ENCODE results near the gene CDH4. TPM values are rescaled to one million over a fixed set of nuclear protein-coding genes. Genes with fewer than 3 reads are reported as not detected.

The CDH4 gene
- total and polyA plus RNA-seq, 2 of the 4 experiments (the other 2 are of a cell fraction) = 1.6 to 3.5 TPM

GRCh38 chr20:61799928-61800327 lies 547.9 kb downstream of the CDH4 start:
- H3K79me1 ChIP-seq (ENCODE audit: low read depth in 1 of 2, low read length in 2 of 2) = no peaks in the 10 kb centered on the region
- H3K14ac ChIP-seq (replicated peaks; ENCODE audit: low read depth, low read length) = no peak overlapping the region
- H2BK120ac ChIP-seq (ENCODE audit: low read depth, low read length) = no peak overlapping the region
- H3K56ac ChIP-seq (ENCODE audit: extremely low read depth, insufficient read depth, low read length) = no peak overlapping the region
- no peak overlapping the region for H2BK15ac ChIP-seq (ENCODE audit: low read depth, low read length)
- H3K27me3 ChIP-seq (ENCODE audit: control insufficient read depth, insufficient read depth, low read length) = peaks cover 9% of the 10 kb centered on the region; the same call in 1 of the 2 replicates
- H2BK5ac ChIP-seq (ENCODE audit: low read depth, low read length, poor library complexity, severe bottlenecking) = no peak overlapping the region
- intact Hi-C loops (cut with micrococcal nuclease) = no loop called here
- no peak overlapping the region for H2AK9ac ChIP-seq (replicated peaks; ENCODE audit: low read depth, low read length, poor library complexity)
- no TSS peak for BruUV-seq (replicated peaks)
- no peak for DNase-seq
- WGBS, 2 experiments (ENCODE audit: extremely low coverage in 2 of 2, insufficient read length in 1 of 2) = 86% methylated on average over 4 of the region's 21 CpGs; no CpG with 5 or more reads in 1 of the 2 experiments
- H4K20me1 ChIP-seq (ENCODE audit: insufficient read depth, low read length) = no peaks in the 10 kb centered on the region
- ChIA-PET POLR2A (ENCODE audit: unreplicated experiment) (no interaction called here), CTCF (no interaction called here)
- no peaks in the 10 kb centered on the region for H3K9me1 ChIP-seq (ENCODE audit: insufficient read depth, low read length)
- no peak overlapping the region for H2AFZ ChIP-seq (replicated peaks; ENCODE audit: low read length, poor library complexity)
- no peaks in the 10 kb centered on the region for H3K36me3 ChIP-seq (ENCODE audit: control insufficient read depth, insufficient read depth, low read length)
- no peak for TF ChIP-seq RAD21 (IDR thresholded peaks at IDR 0.05; ENCODE audit: low read length)
- no peak for TF ChIP-seq USF2 (IDR thresholded peaks at IDR 0.05; ENCODE audit: low read depth, low read length)
- TF ChIP-seq MAZ (IDR thresholded peaks at IDR 0.05; ENCODE audit: borderline replicate concordance, low read depth, low read length) = no peak
- no peak for TF ChIP-seq SMC3 (IDR thresholded peaks at IDR 0.05; ENCODE audit: low read depth, low read length)
- no peak for TF ChIP-seq CEBPB (IDR thresholded peaks at IDR 0.05; ENCODE audit: low read depth, low read length)
- no peak for TF ChIP-seq MXI1 (IDR thresholded peaks at IDR 0.05; ENCODE audit: borderline replicate concordance, low read depth, low read length)
- no peak for TF ChIP-seq ELK1 (IDR thresholded peaks at IDR 0.05; ENCODE audit: borderline replicate concordance, low read depth, low read length)
- TF ChIP-seq FOS (IDR thresholded peaks at IDR 0.05; ENCODE audit: low read depth, low read length) = no peak
- TF ChIP-seq CHD1 (IDR thresholded peaks at IDR 0.05; ENCODE audit: low read depth, low read length) = no peak
- TF ChIP-seq POLR2A (IDR thresholded peaks at IDR 0.05; ENCODE audit: low read depth, low read length) = no peak
- TF ChIP-seq RCOR1 (IDR thresholded peaks at IDR 0.05; ENCODE audit: insufficient replicate concordance, low read length) = no peak
- no peak for TF ChIP-seq CTCF (conservative IDR thresholded peaks at IDR 0.05; ENCODE audit: low read depth, low read length)
- TF ChIP-seq RFX5 (IDR thresholded peaks at IDR 0.05; ENCODE audit: low read depth, low read length) = no peak
- TF ChIP-seq MAFK (IDR thresholded peaks at IDR 0.05; ENCODE audit: low read depth, low read length) = no peak
- TF ChIP-seq BHLHE40 (IDR thresholded peaks at IDR 0.05; ENCODE audit: low read depth, low read length) = no peak
- TF ChIP-seq NFE2L2 (IDR thresholded peaks at IDR 0.05; ENCODE audit: low read depth, low read length) = no peak
- no peak overlapping the region for H4K8ac ChIP-seq (ENCODE audit: low read depth in 2 of 2, low read length in 2 of 2)
- dilution Hi-C loops (cut with HindIII; ENCODE audit: low sequenced_read_pairs, unreplicated experiment) = no loop called here
- no peak overlapping the region for H2AK5ac ChIP-seq (ENCODE audit: low read depth, low read length)
- no peak overlapping the region for H3K4me2 ChIP-seq (ENCODE audit: low read depth, low read length)
- H3K9ac ChIP-seq (ENCODE audit: low read depth, low read length) = no peak overlapping the region
- in situ Hi-C loops (cut with MboI; ENCODE audit: low sequenced_read_pairs) = no loop called here
- H3K9me3 ChIP-seq (ENCODE audit: control insufficient read depth, insufficient read depth, low read length) = no peaks in the 10 kb centered on the region
- H3K27ac ChIP-seq (ENCODE audit: insufficient read depth, low read length) = no peak overlapping the region
- H2BK20ac ChIP-seq (ENCODE audit: low read depth, low read length) = no peak overlapping the region
- H3K4me1 ChIP-seq (ENCODE audit: control insufficient read depth, insufficient read depth, low read length) = no peaks in the 10 kb centered on the region
- no peak overlapping the region for H3K23ac ChIP-seq (ENCODE audit: low read depth, low read length)
- no peak overlapping the region for H3K18ac ChIP-seq (ENCODE audit: low read depth, low read length)
- H3K4me3 ChIP-seq (ENCODE audit: insufficient read depth, low read depth, low read length) = no peak overlapping the region
- ATAC-seq (ENCODE audit: low read depth) = no peak
- H3K4ac ChIP-seq (ENCODE audit: low read depth, low read length) = no peak overlapping the region
- H4K5ac ChIP-seq (ENCODE audit: low read depth, low read length) = no peak overlapping the region
- no peak overlapping the region for H4K91ac ChIP-seq (ENCODE audit: insufficient read depth, low read depth, low read length)

Measured in IMR-90 (cell line).